ENCODE measurements around the gene ESF1. TPM values are rescaled to one million over a fixed set of nuclear protein-coding genes. Genes with fewer than 3 reads are reported as not detected.
"Not testable (repeated sequence)": the region's sequence is repeated elsewhere in the genome, so short reads cannot be mapped to it uniquely, and the experiment has no call there.

The ESF1 gene
- polyA plus RNA-seq, 3 donors = 30.2 to 34.6 (median 32.3) TPM

DNA sequence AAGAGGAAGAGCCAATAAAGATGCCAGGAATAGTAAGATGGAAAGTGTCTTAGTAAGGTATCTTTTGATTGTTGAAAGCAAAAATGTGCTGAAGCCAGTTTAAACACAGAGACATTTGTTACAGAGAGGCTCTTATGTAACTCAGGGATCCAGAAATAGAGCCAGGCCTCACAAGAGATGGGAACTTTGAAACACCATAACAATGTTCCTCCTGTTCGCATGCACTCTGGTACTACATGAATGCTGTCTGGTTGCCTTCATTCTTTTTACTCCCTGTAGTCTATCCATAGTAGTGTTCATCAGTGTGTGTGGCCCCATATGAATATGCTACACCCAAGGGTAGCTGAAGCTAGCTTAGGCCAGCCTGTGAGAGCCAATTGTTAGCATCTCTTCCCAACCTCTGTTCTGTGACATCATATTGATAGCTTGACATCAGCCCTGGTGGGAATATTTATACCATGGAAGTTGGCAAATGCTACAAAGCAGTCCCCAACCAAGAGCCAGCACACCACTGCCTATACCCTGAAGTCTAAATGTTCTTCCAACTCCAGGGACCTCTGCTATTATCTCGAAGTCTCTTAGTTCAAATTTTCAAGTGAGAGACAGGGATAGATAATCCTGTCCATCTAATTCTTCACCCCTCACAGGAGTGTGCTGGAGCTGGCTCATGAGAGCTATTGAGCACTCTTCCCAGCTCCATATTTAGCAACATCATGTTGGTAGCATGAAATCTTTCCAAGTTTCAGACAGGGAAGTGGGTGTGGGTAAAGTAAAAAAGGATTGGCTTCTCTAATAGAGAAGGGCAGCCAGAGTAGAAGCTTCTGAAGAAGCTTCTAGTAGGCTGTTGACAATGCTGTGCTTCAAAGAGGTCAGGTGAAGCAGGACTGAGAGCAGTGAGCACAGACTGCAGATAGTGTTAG, 7.1 kb upstream of the ESF1 start:
- no peak for DNase-seq (ENCODE audit: low read depth in 3 of 3, low spot score in 2 of 3)

DNA sequence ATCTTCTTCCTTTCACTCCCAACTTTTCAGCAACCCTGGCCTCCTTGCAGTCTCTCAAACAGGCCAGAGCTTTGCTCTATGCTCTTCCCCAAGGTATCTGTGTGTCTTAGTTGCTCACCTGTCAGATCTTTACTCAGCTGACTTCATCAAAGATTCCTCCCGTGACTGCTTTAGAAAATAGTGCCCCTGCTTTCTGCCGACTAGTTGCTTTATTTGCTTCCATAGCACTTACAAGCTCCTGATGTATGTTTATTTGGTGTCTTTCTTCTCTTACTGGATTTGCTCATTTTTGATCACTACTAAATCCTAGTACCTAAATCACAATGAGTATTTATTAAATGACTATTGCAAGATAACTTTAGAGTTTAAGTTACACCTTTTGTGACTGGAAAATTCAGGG, 6.0 kb upstream of the ESF1 start:
- DNase-seq (ENCODE audit: low read depth in 3 of 3, low spot score in 2 of 3) = no peak

DNA sequence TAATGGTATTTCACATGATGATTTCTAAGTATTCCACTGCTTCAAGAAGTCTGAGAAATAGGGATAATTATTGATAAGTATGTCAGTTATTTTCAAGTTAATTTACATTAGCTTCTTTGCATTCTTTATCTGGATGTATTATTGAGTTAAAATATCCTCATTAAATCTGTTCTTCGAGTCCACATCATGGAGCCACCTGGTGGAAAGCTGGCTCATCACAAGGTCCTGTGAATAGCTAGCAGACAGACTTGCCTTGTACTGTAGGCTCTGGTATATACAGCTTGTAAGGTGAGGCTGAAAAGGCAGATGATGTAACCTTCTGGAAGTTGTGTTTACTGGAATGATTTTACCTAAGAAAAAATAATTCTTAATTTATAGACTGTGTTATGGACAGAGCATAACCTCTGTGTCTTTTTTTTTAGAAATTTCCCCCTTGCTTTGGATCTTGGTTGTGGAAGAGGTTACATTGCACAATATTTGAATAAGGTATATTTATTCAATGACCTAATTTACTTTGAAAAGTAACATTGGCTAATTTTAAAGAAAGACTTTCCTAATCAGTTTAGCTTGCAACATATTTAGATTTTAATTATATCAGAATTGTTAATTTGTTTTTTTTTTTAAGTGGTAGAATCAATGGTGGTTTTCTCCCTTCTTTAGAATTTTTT, 3.6 kb upstream of the ESF1 start:
- DNase-seq (ENCODE audit: low read depth in 3 of 3, low spot score in 2 of 3) = peak in 1 of 3 donors; percentile 23

DNA sequence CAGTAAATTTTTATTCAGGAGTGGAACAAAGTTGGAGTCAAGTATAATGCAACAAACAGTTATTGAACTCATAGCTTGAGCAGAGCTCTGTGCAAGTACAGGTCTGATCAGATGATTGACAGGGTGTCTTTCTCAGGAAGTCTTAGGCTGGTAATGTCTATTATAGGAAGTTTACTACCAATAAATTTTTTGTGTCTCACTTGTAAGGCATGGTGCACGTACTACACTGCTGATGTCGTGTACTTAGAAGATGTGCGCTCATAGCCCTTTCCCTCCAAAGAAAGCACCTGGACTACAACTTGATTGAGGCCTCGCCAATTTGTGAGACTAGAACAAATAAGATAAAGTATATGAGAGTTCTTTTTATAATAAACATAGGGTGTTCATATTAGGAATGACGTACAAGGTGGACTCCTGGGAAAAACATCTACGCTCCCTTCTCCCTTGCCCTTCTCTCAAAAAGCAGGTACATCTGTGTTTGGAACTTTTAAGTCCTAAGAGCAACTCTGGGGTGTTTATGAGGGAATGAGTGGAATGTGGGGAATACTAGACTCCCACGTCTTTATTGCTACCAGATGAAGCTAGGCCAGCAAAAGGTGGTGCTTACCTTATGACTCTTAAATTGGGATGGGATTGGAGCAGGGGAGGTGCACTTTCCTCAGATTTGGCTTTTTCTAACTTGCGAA, 1.6 kb upstream of the ESF1 start:
- DNase-seq (ENCODE audit: low read depth in 3 of 3, low spot score in 2 of 3) = no peak

DNA sequence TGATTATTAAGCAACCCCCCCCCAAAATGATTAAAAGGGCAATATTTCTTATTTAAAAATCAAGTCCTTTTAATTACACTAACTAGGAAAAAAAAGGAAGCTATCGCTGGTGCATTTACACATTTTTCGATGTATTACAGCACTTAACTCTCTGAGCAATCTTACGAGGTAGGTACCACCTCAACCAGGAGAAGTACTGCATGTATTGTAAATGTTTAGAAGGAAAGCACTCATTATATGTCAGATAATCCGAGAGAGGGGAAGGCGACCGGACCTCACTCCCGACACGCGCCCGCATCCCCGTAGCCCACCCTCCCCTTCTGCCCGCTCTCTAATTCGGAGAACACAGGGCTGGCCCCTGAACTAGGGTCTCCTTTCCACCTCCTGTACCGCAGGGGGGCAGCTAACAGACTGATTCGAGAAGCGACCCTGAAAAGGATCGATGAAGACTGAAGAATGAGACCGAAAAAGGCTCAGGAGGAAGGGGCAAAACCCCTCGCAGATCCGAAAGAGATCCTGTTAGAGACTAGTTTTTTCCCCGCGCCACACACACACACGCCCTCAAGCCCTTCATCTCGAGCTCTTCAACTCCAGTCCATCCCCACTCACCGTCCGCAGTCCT, 337 bp downstream of the ESF1 start:
- no peak for DNase-seq (ENCODE audit: low read depth in 3 of 3, low spot score in 2 of 3)

DNA sequence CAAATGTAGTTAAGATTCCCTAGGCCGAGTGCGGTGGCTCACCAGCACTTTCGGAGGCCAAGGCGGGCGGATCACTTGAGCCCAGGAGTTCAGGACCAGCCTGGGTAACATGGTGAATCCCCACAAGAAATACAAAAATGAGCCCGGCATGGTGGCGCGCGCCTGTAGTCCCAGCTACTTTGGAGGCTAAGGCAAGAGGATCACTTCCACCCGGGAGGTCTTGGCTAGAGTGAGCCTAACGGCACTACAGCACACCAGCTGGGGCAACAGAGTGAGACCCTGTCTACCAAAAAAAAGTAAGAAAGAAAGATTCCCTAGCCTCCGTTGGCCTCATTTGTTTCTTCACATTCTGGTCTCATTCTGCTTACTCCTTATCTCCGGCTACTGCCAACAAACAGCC, 1.2 kb downstream of the ESF1 start:
- DNase-seq (ENCODE audit: low read depth in 3 of 3, low spot score in 2 of 3) = no peak

DNA sequence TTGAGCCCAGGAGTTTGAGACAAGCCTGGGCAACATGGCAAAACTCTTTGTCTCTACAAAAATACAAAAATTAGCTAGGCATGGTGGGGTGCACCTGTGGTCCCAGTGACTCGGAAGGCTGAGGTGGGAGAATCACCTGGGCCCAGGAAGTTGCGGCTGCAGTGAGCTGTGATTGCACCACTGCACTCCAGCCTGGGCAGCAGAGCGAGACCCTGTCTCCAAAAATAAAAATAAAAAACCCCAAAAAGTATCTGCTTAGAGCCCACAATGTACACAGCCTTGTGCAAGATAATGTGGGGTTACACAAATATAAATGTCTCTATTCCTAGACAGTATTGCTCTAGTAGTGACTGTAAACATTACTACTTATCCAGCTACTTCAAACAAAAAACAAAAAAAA, 5.9 kb downstream of the ESF1 start:
- no peak for DNase-seq (ENCODE audit: low read depth in 3 of 3, low spot score in 2 of 3)

DNA sequence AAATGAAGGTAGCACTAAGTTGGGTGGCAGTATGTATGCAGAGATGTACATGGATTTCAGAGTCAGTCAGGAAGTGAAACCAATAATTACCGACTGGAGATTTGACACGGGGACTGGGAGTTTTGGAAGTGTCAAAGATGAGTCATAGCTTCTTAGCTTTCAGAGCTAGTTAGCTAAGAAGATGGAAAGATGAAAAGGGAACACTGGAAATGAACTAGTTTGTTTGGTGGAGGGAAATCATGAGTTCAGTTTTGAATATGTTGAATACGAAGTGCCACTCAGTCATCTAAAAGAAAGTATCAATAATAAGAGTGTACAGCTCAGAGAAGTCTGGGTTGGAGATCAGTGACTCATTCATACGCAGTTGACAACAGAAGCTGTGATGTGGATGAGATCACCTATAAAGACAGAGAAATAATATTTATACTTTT, 7.5 kb downstream of the ESF1 start:
- no peak for DNase-seq (ENCODE audit: low read depth in 3 of 3, low spot score in 2 of 3)

DNA sequence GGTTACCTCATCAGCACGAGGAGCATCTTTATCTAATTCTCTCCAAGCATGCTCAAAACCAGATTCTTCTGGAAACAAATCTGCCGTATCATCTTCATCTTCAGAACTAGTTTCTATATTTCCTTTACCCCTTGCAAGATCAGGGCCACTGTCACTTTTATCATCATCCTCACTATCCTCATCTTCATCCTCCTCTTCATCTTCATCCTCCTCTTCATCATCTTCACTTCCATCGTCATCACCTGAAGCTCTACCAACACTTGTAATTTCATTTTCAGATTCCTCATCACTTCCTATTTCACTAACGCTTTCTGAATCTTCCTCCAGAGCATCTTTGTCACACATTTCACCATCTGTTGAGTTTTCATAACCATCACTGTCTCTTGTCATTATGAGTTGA, 8.9 kb downstream of the ESF1 start:
- DNase-seq (ENCODE audit: low read depth in 3 of 3, low spot score in 2 of 3) = no peak

DNA sequence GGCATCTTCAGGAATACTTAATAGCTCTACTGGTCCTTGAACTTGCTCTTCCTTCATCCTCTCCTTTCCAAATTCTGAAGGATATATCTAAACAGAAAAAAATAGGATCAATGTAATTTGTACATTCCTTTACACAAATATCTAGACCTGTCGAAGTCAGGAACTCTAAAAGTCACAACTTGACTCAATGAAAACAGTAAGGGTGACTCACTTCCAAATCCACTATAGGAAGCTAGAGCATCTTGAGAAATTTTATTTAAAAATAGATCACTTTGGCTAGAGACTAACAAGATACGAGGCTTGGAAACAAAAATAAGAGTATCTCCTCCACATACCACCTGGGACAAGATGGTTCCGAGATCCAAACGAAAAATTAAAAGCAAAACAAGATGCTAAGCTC, 12.2 kb downstream of the ESF1 start:
- no peak for DNase-seq (ENCODE audit: low read depth in 3 of 3, low spot score in 2 of 3)

DNA sequence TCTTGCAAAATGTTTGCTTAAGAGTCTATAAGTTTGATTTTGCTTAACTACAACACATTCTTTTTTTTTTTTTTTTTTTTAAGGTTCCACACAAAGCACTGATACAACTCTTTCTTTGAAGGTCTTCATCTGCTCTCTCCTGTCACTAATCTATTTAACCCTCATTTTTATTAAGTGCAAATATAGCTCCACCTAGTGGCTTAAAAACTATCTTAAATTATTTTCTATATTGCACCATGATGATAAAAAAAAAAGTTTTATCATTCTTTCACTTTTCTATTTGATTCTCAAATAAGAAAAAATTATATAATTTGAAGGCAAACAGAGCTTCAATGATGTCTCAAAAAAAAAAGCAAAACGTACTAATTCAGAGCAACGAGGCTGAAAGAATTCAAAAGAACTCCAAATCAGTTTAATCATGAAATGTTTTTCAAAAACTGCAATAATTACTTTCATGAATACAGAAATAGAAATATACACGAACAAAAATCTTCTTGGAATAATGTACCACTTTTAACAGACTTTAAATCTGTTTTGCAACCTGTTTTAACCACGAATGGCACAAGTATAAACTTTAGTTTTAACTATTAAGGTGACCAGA, 12.8 kb downstream of the ESF1 start:
- DNase-seq (ENCODE audit: low read depth in 3 of 3, low spot score in 2 of 3) = peak in 1 of 3 donors; percentile 7

DNA sequence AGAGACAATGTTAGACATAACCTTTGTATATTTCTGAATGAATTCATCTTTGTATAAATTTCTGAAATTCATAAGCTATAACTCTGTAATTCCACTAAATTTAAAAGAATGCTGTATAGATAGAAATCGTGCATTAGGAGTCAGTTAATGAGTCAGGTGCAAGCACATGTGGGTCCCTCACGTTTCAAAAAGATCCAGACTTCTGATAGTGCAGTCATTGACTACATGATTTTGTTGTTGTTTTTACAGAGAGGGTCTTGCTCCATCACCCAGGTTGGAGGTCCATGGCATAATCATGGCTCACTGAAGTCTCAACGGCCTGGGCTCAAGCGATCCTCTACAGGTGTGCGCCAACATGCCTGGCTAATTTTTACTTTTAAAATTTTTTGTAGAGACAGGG, 14.6 kb downstream of the ESF1 start:
- no peak for DNase-seq (ENCODE audit: low read depth in 3 of 3, low spot score in 2 of 3)

DNA sequence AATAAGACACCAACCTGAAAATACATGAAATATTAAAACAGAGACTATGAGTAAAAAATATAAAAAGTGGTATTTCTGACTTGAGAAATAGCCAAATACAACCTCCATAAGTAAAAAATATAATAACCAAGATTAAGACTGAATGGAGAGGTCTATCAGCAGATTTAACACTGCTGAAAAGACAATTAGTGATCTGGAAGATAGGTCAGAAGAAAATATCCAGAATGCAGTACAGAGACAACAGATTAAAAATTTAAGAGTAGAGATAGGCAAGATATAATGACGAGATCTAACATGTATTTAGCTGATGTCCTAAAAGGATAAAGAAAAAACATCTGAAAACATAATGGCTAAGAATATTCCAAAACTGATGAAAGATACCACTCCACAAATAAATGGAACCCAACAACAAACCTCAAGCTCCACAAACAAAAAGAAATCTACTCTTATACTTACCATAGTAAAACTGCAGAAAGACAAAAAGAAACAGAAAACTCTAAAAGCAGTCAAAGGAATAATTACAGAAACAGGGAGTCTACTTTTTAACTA, 18.8 kb downstream of the ESF1 start:
- no peak for DNase-seq (ENCODE audit: low read depth in 3 of 3, low spot score in 2 of 3)

DNA sequence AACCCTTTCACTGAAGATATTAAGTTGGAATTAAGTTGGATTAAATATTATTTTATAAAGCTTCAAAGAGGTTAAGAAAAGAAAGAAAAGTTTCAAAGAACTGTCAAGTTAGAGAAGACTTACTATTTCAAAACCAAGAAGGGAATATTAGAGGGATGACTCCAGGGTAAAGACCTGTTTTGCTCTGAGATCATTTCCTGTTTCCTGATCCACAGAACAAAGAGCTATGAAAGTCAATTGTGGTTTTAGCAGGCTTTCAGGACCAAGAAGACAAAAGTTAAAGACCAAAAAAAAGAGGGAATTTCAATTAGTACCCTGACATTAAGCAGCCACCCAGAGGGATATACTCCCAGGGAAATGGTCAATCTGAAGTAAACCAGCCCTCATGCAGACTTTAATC, 19.4 kb downstream of the ESF1 start:
- no peak for DNase-seq (ENCODE audit: low read depth in 3 of 3, low spot score in 2 of 3)

DNA sequence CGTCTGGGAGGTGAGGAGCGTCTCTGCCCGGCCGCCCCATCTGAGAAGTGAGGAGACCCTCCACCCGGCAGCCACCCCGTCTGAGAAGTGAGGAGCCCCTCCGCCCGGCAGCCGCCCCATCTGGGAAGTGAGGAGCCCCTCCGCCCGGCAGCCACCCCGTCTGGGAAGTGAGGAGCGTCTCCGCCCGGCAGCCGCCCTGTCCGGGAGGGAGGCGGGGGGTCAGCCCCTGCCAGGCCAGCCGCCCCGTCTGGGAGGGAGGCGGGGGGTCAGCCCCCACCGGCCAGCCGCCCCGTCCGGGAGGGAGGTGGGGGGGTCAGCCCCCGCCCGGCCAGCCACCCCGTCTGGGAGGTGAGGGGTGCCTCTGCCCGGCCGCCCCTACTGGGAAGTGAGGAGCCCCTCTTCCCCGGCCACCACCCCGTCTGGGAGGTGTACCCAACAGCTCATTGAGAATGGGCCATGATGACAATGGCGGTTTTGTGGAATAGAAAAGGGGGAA, 24.2 kb downstream of the ESF1 start:
- DNase-seq (ENCODE audit: low read depth in 3 of 3, low spot score in 2 of 3) = not testable (repeated sequence)

DNA sequence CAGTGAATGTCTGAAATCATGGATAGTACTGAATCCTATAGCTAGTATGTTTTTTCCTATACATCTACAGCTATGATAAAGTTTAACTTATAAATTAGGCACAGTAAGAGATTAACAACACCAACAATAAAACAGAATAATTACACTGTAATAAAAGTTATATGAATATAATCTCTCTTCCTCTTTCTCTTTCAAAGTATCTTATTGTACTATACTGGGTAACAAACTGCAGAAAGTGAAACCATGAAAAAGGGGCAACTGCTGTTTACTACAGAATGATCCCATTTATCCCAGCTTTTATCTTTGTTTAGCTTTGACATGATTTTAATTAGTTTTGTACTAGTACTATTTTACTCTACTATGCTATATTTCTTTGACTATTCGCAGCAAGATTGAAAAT, 25.8 kb downstream of the ESF1 start:
- DNase-seq (ENCODE audit: low read depth in 3 of 3, low spot score in 2 of 3) = no peak

DNA sequence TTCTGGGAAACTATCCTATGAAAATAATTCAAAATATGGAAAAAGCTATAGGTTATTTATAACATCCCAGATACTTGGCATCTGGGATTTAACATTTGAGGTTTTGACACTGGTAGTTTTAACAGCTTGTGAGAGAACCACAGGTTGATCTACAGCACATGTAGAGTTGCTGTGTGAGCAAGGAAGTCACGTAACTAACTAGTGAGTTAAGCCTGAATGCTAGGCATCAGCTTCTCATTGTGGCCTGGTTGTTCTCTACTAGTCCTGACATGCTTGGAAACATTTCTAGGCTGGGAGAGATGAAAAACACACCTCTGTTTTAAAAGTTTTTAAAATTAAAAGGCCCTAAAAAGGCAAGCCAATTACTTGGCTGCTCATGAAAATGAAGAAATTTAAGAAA, 28.2 kb downstream of the ESF1 start:
- no peak for DNase-seq (ENCODE audit: low read depth in 3 of 3, low spot score in 2 of 3)

DNA sequence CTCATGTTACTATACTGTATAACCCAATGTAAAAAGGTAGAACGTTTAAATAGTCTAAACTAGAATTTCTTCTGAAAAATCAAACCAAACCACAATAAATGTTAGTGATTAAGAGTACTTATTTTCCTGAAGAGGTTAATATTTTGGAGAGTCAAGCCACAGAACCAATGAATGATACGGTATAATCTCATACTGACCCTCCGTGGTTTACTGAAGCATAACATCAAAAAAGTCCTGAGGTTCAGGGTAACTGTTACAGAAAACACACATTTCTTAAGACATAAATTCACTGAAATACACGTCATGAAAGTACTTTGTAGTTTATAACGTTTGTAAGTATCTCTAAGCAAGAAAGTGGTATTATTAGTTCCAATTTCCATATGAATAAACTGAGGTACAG, 28.9 kb downstream of the ESF1 start:
- DNase-seq (ENCODE audit: low read depth in 3 of 3, low spot score in 2 of 3) = no peak

DNA sequence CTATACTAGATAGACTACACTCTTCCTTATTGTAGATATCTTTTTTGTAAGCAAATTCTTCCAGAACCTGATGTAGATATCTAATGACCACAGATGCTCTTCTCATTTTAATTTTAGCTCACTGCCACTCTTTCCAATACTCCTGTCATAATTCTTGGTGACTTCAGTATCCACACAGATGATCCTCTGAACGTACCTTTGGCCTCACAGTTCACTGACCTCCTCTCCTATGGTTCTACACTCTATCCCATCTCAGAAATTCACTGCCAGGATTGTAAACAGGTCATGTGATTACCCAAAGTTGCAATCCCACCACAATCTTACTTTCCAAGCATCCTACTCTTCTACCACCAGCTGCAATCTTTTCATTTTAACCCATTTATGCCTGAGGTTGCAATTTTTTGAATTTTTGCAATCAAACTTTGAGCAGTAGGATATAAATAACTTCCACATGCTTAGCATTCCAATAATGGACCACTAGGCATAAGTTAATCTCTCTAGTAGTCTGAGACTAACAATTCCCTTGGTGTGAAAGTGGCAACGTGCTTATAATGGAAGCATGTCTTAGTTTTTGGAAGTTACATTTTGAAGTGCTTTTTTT, 31.2 kb downstream of the ESF1 start:
- DNase-seq (ENCODE audit: low read depth in 3 of 3, low spot score in 2 of 3) = no peak

DNA sequence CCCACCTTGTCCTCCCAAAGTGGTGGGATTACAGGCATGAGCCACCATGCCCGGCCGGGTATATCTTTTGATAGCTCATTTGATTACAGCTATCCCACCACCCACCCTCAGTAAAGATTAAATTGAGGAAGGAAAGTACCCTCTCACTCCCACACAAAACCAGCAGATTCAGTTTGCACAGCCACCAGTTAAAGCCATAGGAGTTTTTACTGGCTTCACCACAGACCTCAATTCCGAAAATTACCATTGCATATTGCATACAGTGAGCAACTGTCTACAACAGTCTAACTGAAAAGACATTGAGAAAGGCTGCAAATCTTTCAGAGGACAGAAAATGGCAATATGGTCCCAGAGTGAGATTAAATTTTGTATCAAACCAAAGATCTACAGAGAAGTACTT, 34.9 kb downstream of the ESF1 start:
- DNase-seq (ENCODE audit: low read depth in 3 of 3, low spot score in 2 of 3) = no peak
